ENCODE data around the gene BIRC7. TPM values are rescaled to one million over a fixed set of nuclear protein-coding genes. Genes with fewer than 3 reads are reported as not detected.

The BIRC7 gene
- total RNA-seq, 1 donor from 2014 or later: not detected

DNA sequence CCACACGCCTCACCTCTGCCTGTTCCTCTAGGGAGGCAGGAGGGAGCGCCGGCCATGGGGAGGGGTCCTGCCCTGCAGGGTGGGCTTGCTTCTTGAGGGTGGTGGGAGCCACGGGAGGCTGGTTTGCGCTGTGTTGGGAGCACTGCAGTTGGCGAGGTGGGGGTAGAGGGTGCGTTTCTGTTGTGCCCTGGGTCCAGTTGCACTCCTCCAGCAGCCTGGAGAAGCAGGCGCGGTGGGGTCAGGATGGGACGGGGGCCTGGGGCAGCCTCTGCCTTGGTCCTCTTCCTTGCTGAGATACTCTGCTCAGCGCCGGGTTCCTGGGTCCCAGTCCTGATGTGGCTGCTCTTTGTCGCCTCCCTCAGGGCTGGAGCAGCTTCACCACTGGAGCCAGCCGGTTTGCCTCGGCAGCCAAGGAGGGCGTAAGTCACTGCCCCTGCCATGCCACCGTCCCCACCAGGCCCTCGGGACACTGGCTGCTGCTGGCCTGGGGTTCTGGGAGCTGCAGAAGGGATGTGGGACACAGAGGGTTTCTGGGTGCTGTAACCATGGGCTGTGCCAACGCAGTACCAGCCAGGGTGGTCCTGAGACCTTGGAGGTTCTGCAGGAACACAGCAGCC lies 45.3 kb downstream of the BIRC7 start:
- no peak for FAIRE-seq
- Histone ChIP-seq H3K27me3 (ENCODE audit: control insufficient read depth, insufficient read depth, low read length) (no peaks in the 10 kb centered on the region), H3K4me3 (ENCODE audit: low read depth, low read length) (no peak overlapping the region), H3K36me3 (ENCODE audit: control insufficient read depth, insufficient read depth, low read length) (peaks cover 42% of the 10 kb centered on the region)
- TF ChIP-seq, protein P1, sequence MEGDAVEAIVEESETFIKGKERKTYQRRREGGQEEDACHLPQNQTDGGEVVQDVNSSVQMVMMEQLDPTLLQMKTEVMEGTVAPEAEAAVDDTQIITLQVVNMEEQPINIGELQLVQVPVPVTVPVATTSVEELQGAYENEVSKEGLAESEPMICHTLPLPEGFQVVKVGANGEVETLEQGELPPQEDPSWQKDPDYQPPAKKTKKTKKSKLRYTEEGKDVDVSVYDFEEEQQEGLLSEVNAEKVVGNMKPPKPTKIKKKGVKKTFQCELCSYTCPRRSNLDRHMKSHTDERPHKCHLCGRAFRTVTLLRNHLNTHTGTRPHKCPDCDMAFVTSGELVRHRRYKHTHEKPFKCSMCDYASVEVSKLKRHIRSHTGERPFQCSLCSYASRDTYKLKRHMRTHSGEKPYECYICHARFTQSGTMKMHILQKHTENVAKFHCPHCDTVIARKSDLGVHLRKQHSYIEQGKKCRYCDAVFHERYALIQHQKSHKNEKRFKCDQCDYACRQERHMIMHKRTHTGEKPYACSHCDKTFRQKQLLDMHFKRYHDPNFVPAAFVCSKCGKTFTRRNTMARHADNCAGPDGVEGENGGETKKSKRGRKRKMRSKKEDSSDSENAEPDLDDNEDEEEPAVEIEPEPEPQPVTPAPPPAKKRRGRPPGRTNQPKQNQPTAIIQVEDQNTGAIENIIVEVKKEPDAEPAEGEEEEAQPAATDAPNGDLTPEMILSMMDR (IDR thresholded peaks at IDR 0.05; ENCODE audit: insufficient read depth, low read length, severe bottlenecking): peak; percentile 34
- DNase-seq (ENCODE audit: low read depth): no peak

DNA sequence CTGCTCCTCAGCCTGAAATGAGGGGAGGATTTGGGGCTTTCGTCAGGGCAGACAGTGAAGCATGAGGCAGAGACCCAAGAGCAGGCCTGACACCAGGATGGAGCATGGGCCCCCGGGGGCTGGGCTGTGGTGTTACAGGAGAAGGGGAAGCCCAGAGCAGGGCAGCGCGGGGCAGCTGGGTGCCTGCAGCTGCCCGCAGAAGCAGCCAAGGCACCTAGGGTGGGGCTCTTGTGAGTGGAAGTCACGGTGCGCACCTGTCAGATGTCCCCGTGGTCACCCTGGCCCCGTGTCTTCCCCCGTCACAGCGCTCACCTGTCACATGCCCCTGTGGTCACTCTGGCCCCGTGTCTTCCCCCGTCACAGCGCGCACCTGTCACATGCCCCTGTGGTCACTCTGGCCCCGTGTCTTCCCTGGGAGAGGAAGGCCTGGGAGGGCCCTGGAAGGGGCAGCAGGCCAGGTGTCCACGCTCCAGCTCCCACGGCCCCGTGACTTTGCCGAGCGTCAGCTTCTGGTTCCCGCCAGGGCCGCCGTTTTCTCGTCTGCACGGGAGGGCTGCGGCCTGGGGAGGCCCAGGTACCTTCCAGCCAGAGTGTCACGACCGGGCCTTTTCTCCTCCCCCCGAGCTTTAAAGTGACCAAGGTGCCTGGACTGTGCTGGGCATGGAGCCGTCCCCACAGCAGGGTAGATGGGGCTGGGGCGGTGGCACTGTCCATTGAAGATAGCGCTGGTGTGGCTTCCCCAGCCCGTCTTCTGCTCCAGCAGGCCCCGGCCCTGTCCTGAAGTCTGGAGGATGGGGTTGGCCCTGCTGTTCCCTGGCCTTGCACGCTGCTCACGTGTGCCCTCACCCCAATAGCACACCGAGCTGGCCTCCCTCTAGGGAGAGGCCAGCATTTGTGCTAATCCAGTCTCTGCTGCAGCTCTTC lies 46.3 kb downstream of the BIRC7 start:
- no peak for FAIRE-seq
- no peaks in the 10 kb centered on the region for H3K27me3 ChIP-seq (ENCODE audit: control insufficient read depth, insufficient read depth, low read length)
- DNase-seq (ENCODE audit: low read depth): no peak
- peaks cover 38% of the 10 kb centered on the region for H3K36me3 ChIP-seq (ENCODE audit: control insufficient read depth, insufficient read depth, low read length)
- no peak overlapping the region for H3K4me3 ChIP-seq (ENCODE audit: low read depth, low read length)
- TF ChIP-seq, protein P1 (IDR thresholded peaks at IDR 0.05; ENCODE audit: insufficient read depth, low read length, severe bottlenecking): no peak

DNA sequence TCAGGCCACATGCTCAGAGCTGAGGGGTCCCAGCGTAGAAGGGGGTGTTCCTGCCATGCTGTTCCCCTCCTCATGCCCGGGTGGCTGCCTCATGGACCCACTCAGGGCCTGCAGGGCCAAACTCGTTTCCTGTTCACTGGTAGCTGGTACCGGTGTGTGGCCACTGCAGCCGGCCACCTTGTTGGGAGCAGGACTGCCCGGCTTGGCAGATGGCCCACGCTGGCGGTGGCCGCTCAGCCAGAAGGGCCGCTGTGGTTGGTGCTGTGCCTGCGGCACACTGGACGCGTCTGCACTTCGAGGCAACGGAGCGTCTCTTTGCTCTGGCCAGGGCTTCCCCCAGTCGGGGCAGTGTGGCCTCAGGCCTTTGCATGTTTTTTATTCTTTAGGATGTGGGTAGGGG lies 47.2 kb downstream of the BIRC7 start:
- peaks cover 34% of the 10 kb centered on the region for H3K36me3 ChIP-seq (ENCODE audit: control insufficient read depth, insufficient read depth, low read length)
- DNase-seq (ENCODE audit: low read depth): no peak
- no peak for FAIRE-seq

DNA sequence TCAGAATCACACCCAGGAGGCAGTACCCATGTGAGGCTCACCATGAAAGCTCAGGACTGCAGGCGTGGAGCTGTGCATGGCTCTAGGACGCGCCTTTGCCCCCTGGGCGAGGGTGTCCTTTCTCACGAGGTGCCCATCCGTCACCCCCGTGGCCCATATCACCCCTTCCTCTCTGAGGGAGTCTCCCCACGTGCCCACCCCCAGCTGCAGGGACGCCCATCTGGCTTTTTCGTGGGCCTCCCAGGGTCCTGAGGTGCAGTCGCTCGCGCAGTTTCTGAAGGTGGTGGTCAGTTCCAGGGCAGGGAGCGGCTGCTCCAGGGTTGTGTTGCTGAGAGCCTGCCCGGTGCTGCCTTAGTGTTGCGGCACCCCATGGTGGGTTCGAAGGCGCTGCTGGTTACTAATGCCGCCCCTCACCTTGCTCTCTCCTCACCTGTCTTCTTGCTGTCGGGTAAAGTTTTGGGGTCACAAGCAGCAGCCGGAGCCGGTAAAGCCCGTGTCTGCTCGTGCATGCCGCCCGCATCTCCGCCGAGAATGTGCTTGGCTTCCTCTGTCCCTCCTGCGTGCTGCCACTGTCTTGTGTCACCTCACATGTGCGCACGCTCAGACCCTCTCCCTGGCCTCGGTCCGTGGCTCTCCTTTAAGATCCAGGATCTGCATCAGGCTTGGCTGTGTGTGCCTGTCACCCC lies 47.8 kb downstream of the BIRC7 start:
- FAIRE-seq (no peak), DNase-seq (ENCODE audit: low read depth) (no peak)
- H3K4me3 ChIP-seq (ENCODE audit: low read depth, low read length): no peak overlapping the region
- H3K27me3 ChIP-seq (ENCODE audit: control insufficient read depth, insufficient read depth, low read length): no peaks in the 10 kb centered on the region
- H3K36me3 ChIP-seq (ENCODE audit: control insufficient read depth, insufficient read depth, low read length): peaks cover 30% of the 10 kb centered on the region
- TF ChIP-seq, protein P1 (IDR thresholded peaks at IDR 0.05; ENCODE audit: insufficient read depth, low read length, severe bottlenecking): no peak

More for the DNA sequence above, 47.2 kb downstream of the BIRC7 start:
- Histone ChIP-seq H3K4me3 (ENCODE audit: low read depth, low read length) (no peak overlapping the region), H3K27me3 (ENCODE audit: control insufficient read depth, insufficient read depth, low read length) (no peaks in the 10 kb centered on the region)
- TF ChIP-seq, protein P1 (IDR thresholded peaks at IDR 0.05; ENCODE audit: insufficient read depth, low read length, severe bottlenecking): no peak

DNA sequence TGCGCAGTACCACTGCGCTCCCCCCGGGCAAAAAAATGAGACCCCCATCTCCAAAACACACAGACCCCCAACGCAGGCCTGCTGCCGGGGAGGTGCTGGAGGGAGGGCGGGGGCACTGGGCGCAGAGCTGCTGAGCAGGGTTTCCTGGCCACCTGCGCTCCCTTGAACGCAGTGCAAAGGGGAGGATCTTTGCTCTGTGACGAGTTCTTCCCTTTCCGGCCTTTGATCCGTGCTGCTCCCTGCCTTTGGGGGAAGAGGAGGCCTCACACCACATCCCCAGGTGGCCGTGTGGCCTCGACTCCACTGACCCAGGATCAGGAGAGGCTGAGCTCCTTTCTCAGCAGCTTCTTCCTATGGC lies 48.4 kb downstream of the BIRC7 start:
- Histone ChIP-seq H3K4me3 (ENCODE audit: low read depth, low read length) (no peak overlapping the region), H3K36me3 (ENCODE audit: control insufficient read depth, insufficient read depth, low read length) (peaks cover 30% of the 10 kb centered on the region), H3K27me3 (ENCODE audit: control insufficient read depth, insufficient read depth, low read length) (no peaks in the 10 kb centered on the region)
- TF ChIP-seq, protein P1 (IDR thresholded peaks at IDR 0.05; ENCODE audit: insufficient read depth, low read length, severe bottlenecking): no peak
- FAIRE-seq: no peak
- no peak for DNase-seq (ENCODE audit: low read depth)

All from bronchial epithelial cell (primary cell).